Natural killer cell (primary cell): ENCODE measurements around the gene FBLN5. TPM values are rescaled to one million over a fixed set of nuclear protein-coding genes. Genes with fewer than 3 reads are reported as not detected.

Source experiments
- ATAC-seq, 3 donors: fragments of 150-1000 bp in 2 of 3; fragments of 200-7000 bp in 1 of 3; cut with Tn5 transposase; 1 replicate in 1 of 3; 2 replicates in 2 of 3; pipeline ENCODE4 v1.10.0; 2021; ENCODE audit warnings: mild to moderate bottlenecking in 2 of 3, moderate library complexity in 2 of 3
- DNase-seq, 2 donors: peaks; one replicate each; pipeline versions ENCODE4 v3.0.0 to v3.0.0-alpha.2; 2013 to 2021; ENCODE audit warnings: mixed read lengths in 1 of 2
- H3K27ac ChIP-seq: one replicate; pipeline ENCODE4 v1.5.1; 2013; ENCODE audit warnings: mild to moderate bottlenecking, low read length
- H3K27me3 ChIP-seq: one replicate; pipeline ENCODE4 v1.6.1; 2013; ENCODE audit warnings: low read length; ENCODE audit not compliant: control insufficient read depth, insufficient read depth
- H3K36me3 ChIP-seq: one replicate; pipeline ENCODE4 v1.6.1; 2013; ENCODE audit warnings: low read length; ENCODE audit not compliant: control insufficient read depth, insufficient read depth
- H3K4me1 ChIP-seq: one replicate; pipeline ENCODE4 v1.6.1; 2013; ENCODE audit warnings: low read length; ENCODE audit not compliant: control insufficient read depth, insufficient read depth
- H3K4me3 ChIP-seq: one replicate; pipeline ENCODE4 v1.5.1; 2013; ENCODE audit warnings: low read length
- H3K9me3 ChIP-seq: one replicate; pipeline ENCODE4 v1.6.1; 2013; ENCODE audit warnings: low read length; ENCODE audit not compliant: control insufficient read depth, insufficient read depth
- H3K27ac Mint-ChIP-seq, 2 donors: one replicate each; pipeline ENCODE4 v1.8.0; 2022; ENCODE audit warnings: mild to moderate bottlenecking in 2 of 2, mixed read lengths in 2 of 2, moderate library complexity in 1 of 2
- H3K27me3 Mint-ChIP-seq, 2 donors: one replicate each; pipeline ENCODE4 v1.8.0; 2022; ENCODE audit warnings: low read depth in 2 of 2, mixed read lengths in 2 of 2
- H3K36me3 Mint-ChIP-seq: one replicate; pipeline ENCODE4 v1.8.0; 2022; ENCODE audit warnings: mixed read lengths
- H3K4me1 Mint-ChIP-seq, 2 donors: one replicate each; pipeline ENCODE4 v1.8.0; 2022; ENCODE audit warnings: mixed read lengths in 2 of 2
- H3K4me3 Mint-ChIP-seq: one replicate; pipeline ENCODE4 v1.8.0; 2022; ENCODE audit warnings: mild to moderate bottlenecking, moderate library complexity, mixed read lengths
- H3K9me3 Mint-ChIP-seq, 2 donors: one replicate each; pipeline ENCODE4 v1.8.0; 2022; ENCODE audit warnings: mixed read lengths in 2 of 2
- CTCF ChIP-seq: fragments of 200-600 bp; IDR thresholded peaks from one replicate; pipeline ENCODE4 v1.8.0; 2022; ENCODE audit warnings: antibody characterized with exemption
- WGBS: methylation state at CpG from one replicate; pipeline ENCODE4 v1.1.7; 2013; ENCODE audit warnings: missing lambda C conversion rate; ENCODE audit not compliant: insufficient coverage; 5-methylcytosine and 5-hydroxymethylcytosine counted together
- intact Hi-C: fragments of 100-400 bp; cut with micrococcal nuclease; formaldehyde crosslinking; loops from one replicate; pipeline ENCODE4 v1.14.2; 2022
- total RNA-seq, 4 donors: library from RNA; stranded (reverse); fragments of 120-200 nt in 1 of 4; gene quantifications; one replicate each; pipeline versions ENCODE4 v1.2.3 to v1.2.4, GENCODE V29; 2013 to 2022

Gene FBLN5
- total RNA-seq, 3 donors from 2014 or later (not counting 1 experiment from before 2014, with no cell fraction given): 0.56 to 1.3 (median 1.1) TPM

GRCh38 chr14:91844029-91844428, 103.5 kb downstream of the FBLN5 start:
- Histone ChIP-seq H3K4me1 (no peaks in the 10 kb centered on the region), H3K27ac (no peak overlapping the region), H3K27me3 (no peaks in the 10 kb centered on the region), H3K9me3 (no peaks in the 10 kb centered on the region), H3K4me3 (no peak overlapping the region), H3K36me3 (peaks cover 15% of the 10 kb centered on the region)
- WGBS: 100% methylated on average over 3 of the region's 4 CpGs
- ATAC-seq (no peak), DNase-seq (no peak)
- intact Hi-C loops: no loop called here
- Mint-ChIP-seq H3K9me3 (no peaks in the 10 kb centered on the region), H3K4me3 (no peak overlapping the region), H3K36me3 (peaks cover 8% of the 10 kb centered on the region), H3K4me1 (peaks cover 17 to 39% of the 10 kb centered on the region in 2 donors), H3K27me3 (no peaks in the 10 kb centered on the region), H3K27ac (no peak overlapping the region)
- TF ChIP-seq CTCF: no peak

GRCh38 chr14:91843437-91843836, 104.1 kb downstream of the FBLN5 start:
- no peak overlapping the region for H3K27ac ChIP-seq
- no peak overlapping the region for H3K4me3 ChIP-seq
- intact Hi-C loops: no loop called here
- H3K4me3 Mint-ChIP-seq: no peak overlapping the region
- no peak for DNase-seq
- no peaks in the 10 kb centered on the region for H3K27me3 ChIP-seq
- no peaks in the 10 kb centered on the region for H3K4me1 ChIP-seq
- H3K36me3 Mint-ChIP-seq: peaks cover 2% of the 10 kb centered on the region
- WGBS: 69% methylated on average over 1 of the region's 4 CpGs
- H3K9me3 ChIP-seq: no peaks in the 10 kb centered on the region
- H3K27ac Mint-ChIP-seq: no peak overlapping the region
- H3K4me1 Mint-ChIP-seq: peaks cover 22 to 33% of the 10 kb centered on the region in 2 donors
- no peaks in the 10 kb centered on the region for H3K9me3 Mint-ChIP-seq
- ATAC-seq: no peak
- no peaks in the 10 kb centered on the region for H3K27me3 Mint-ChIP-seq
- no peak for TF ChIP-seq CTCF
- H3K36me3 ChIP-seq: peaks cover 13% of the 10 kb centered on the region

GRCh38 chr14:91841065-91841464, 106.4 kb downstream of the FBLN5 start:
- ATAC-seq (no peak), DNase-seq (no peak)
- H3K4me3 Mint-ChIP-seq: no peak overlapping the region
- Histone ChIP-seq H3K4me3 (no peak overlapping the region), H3K27ac (no peak overlapping the region), H3K27me3 (no peaks in the 10 kb centered on the region), H3K9me3 (no peaks in the 10 kb centered on the region), H3K4me1 (peaks cover 9% of the 10 kb centered on the region), H3K36me3 (peaks cover 12% of the 10 kb centered on the region)
- peak overlapping the region in 1 of 2 donors; percentile 56 for H3K27ac Mint-ChIP-seq
- TF ChIP-seq CTCF: no peak
- no peaks in the 10 kb centered on the region for H3K9me3 Mint-ChIP-seq
- no peaks in the 10 kb centered on the region for H3K27me3 Mint-ChIP-seq
- no peaks in the 10 kb centered on the region for H3K36me3 Mint-ChIP-seq
- H3K4me1 Mint-ChIP-seq: peaks cover 28 to 33% of the 10 kb centered on the region in 2 donors
- intact Hi-C loops: no loop called here

- Histone ChIP-seq H3K9me3 (no peaks in the 10 kb centered on the region), H3K4me1 (peaks cover 12% of the 10 kb centered on the region), H3K27me3 (no peaks in the 10 kb centered on the region), H3K27ac (no peak overlapping the region), H3K4me3 (no peak overlapping the region), H3K36me3 (peaks cover 4% of the 10 kb centered on the region)
- intact Hi-C loops: no loop called here
- Mint-ChIP-seq H3K36me3 (no peaks in the 10 kb centered on the region), H3K27me3 (no peaks in the 10 kb centered on the region), H3K4me3 (no peak overlapping the region), H3K27ac (peak overlapping the region in 1 of 2 donors; percentile 56), H3K9me3 (no peaks in the 10 kb centered on the region), H3K4me1 (peaks cover 25 to 33% of the 10 kb centered on the region in 2 donors)
- DNase-seq (peak in 1 of 2 donors; percentile 41), ATAC-seq (no peak)
- 100% methylated on average over 1 of the region's 1 CpG for WGBS
- no peak for TF ChIP-seq CTCF
Measured at GRCh38 chr14:91839749-91840148, 107.7 kb downstream of the FBLN5 start.
